GM18909 (cell line): ENCODE measurements around the gene PDE6A.
"Not testable (repeated sequence)": the region's sequence is repeated elsewhere in the genome, so short reads cannot be mapped to it uniquely, and the experiment has no call there.

ENCODE experiments used
- ATAC-seq: cut with Tn5 transposase; IDR thresholded peaks from one replicate; pipeline ENCODE4 v1.9.1; 2021; ENCODE audit warnings: mild to moderate bottlenecking; ENCODE audit not compliant: unreplicated experiment, poor library complexity

The PDE6A gene

DNA sequence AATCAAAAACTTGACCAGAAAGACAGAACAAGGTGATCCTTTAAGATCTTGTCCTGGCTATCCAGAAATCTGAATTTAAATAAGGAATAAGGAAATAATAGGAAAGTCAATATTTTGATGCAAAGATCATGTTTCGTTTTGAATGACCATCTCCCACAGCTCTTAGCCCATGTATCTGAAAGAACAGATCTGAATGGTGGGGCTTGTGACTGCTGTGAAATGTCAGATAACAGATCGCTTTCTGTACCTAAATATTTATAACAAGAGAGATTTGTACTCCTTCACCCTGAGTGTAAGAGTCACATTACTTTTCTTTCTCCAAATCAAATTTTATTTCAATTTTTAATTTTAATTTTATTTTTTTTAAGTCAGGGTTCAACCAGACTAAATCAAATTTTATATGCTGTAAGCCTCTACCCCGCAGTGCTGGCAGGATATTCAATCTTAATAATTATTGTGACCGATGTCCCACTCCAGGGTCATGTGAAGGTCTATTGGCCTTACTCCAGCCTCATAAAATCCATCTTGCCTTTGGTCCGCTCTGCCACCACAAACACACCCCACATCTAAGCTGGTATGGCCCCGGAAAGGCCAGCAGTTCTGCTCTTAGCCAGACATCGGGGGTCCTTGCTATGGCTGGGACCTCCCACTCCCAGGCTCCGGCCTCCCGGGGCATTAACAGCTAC is 9.0 kb upstream of the PDE6A start:
- ATAC-seq: no peak

DNA sequence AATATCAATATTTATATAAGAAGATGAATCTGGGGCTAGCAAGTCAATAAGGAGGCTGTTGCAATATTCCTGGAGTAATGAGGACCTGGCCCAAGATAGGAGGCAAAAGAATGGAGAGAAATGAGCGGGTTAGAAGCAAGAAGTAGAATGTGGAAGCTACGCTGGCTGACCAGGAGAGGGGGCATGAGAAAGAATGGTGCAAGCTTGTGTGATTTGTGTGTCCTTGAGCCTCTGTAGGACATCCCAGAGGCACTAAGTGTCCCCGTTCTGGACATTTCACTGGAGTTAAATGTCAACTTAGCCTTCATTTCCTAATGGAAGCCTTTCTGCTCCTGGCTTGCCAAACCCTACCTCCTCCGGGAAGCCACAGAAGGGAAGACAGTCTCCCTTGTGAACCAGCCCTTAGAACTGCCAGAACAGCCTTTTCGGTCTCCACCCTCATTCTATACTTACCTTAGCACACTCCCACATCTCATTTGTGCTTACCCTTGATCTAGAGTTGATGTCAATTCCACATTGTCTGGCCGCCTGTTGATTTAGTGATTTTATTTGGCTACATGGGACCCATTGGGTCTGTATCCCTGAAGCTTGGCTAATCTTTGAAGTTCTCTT is 6.7 kb upstream of the PDE6A start:
- no peak for ATAC-seq

DNA sequence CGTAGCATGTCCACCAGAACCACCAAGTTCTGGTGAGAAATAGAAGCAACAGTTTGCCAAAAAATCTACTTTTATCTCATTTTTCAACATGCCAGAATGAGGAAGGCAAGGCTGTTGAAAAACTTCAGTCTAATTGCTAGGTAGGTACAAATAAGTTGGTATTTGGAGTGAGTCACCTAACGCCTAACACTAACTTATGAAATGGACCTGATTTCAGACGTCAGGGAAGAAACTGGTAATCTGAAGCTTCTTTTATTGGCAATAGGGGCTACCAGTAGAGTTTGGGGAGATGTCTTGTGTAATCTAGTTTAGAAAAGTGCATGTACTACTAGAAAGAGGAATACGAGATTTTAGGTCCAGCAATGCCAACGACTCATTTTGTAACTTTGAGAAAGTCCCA is 4.4 kb upstream of the PDE6A start:
- ATAC-seq: no peak

DNA sequence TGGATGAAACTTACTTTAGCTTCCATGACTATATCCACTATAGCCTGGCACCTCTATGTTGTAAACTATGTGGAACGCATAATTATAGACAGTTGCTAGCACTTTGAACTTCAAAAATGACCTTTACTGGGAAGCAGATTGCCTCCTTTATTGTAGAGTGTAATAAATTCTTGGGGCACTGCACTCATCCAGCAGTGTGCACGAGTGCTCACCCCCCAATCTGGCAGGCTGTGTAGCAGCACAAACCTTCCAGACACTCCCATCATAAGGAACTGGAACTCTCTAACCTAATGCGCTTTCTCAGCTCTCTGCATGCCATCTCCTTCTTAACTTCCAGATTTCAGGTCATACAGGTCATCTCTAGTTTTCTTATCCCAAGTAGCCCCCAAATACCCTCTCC is 1.5 kb upstream of the PDE6A start:
- ATAC-seq: no peak

DNA sequence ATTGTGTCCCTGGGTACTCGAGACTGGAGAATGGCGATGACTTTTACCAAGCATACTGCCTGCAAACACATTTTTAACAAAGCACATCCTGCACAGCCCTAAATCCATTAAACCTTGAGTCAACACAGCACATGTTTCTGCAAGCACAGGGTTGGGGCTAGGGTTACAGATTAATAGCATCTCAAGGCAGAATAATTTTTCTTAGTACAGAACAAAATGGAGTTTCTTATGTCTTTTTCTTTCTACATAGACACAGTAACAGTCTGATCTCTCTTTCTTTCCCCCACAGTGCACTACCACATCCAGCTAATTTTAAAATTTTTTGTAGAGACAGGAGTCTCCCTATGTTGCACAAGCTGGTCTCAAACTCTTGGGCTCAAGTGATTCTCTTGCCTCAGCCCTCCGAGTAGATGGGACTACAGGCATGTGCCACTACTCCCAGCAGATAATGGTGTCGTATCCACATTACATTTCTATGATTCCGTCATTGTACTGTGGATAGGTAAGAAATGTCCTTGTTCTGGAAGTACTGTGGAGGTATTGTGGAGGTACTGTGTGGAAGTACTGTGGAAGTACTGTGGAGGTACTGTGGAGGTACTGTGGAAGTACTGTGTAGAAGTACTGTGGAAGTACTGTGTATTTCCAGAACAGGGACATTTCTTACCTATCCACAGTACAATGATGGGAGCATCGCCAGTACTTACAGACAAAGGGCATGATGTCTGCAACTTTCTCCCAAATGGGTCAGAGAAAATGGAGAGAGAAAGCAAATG is 1.2 kb downstream of the PDE6A start:
- ATAC-seq: not testable (repeated sequence)

DNA sequence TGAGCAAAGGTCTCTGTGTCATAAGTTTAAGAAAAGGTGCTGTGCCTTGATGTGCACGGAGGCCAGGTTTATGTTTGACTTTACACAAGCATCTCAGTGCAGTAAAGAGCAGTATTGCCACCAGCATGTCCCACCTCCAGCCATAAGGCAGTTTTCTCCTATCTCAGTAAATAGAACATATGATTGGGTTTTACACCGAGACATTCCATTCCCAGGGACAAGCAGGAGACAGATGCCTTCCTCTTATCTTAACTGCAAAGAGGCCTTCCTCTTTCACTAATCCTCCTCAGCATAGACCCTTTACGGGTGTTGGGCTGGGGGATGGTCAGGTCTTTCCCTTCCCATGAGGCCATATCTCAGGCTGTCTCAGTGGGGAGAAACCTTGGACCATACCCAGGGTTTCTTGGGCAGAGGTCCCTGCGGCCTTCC is 1.8 kb downstream of the PDE6A start:
- not testable (repeated sequence) for ATAC-seq

DNA sequence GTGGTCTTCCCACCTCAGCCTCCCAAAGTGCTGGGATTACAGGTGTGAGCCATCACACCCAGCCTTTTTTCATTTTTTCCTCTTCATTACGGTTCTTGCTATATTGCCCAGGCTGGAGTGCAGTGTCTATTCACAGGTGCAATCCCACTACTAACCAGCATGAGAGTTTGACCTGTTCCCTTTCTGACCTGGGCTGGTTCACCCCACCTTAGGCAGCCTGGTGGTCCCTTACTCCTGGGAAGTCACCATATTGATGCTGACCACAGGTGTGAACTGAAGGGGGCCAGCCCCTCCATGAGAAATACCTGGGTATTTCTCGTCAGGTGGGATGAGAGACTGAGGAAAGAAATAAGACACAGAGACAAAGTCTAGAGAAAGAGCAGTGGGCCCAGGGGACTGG is 2.4 kb downstream of the PDE6A start:
- ATAC-seq: no peak

DNA sequence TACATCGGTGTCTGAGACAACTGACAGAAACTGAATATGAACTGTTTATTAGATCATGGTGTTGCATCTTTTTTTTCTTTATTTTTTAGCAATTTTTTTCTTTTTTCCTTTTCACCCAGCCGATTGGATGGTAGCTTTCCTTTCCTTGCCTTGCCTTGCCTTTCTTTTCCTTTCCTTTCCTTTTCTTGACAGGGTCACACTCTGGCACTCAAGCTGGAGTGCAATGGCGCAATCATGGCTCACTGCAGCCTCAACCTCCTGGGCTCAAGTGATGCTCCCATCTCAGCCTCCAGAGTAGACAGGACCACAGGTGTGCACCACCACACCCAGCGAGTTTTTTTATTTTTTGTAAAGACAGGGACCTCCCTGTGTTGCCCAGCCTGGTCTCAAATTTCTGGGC is 2.8 kb downstream of the PDE6A start:
- ATAC-seq: no peak

DNA sequence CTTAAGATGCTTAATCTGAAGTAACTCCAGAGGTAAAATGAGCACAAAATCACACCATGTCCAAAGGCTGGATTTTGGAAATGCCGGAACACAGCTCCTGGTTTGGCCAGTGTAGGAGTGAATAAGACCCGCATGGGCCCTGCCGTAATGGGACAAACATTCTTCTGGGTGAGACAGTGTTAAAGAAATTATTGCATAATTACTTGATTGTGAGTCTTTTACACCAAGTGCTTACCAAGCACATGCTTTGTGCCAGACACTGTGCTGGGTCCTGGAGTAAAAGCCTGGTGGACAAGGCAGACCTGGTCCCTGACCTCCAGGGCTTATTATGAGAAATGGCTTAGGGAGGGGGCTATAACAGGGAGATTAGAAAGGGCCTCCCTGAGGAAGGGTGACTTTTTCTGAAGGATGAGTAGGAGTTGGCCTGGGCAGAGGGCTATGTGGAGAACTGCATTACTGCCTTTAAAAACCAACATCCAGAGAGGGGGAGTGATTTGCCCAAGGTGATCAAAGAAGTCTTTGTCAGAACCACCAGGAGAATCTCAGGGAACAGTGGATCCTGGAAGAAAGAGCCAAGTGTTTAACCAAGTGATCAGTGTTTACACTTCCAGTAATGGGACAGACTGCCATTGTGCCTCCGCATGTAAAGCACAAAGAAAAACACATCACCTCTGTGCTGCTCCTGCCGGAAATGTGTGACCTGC is 3.5 kb downstream of the PDE6A start:
- ATAC-seq: no peak

DNA sequence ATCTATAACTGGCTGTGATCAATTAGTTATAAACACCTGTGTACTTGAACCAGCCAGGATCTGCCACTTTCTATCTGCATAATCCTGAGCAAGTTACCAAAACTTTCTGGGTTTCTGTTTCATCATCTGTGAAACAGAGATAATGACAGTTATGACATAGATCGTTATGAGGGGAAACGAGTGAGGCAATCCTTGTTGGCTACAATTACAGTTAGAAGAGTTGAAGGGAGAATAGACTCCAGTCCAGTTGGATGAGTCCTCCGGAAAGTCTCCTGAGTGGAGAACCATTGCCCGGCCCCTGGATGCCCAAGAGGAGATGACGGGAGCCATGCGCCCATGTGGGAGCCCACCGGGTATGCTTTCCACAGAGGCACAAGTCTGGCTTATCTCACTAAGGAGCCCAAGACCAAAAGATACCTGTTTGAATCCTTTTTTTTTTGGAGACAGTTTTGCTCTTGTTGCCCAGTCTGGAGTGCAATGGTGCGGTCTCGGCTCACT is 4.5 kb downstream of the PDE6A start:
- ATAC-seq: peak; percentile 84

DNA sequence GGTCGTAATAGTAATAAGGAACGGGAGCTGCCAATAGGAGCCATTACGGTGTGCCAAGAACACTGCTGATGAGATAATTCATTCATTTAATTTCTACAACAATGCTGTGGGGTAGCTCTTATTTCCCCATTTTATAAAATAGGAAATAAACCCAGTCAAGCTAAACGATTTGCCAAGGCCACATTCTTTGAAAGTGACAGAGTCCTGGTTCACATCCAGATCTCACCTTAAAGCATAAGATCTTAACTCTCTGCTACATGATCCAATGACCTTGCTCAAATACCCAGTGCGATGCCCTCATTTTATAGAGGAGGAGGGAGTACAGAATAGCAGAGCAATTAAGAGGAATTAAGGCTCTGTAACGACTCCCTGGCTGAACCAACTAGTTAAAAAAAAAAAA is 5.0 kb downstream of the PDE6A start:
- no peak for ATAC-seq

DNA sequence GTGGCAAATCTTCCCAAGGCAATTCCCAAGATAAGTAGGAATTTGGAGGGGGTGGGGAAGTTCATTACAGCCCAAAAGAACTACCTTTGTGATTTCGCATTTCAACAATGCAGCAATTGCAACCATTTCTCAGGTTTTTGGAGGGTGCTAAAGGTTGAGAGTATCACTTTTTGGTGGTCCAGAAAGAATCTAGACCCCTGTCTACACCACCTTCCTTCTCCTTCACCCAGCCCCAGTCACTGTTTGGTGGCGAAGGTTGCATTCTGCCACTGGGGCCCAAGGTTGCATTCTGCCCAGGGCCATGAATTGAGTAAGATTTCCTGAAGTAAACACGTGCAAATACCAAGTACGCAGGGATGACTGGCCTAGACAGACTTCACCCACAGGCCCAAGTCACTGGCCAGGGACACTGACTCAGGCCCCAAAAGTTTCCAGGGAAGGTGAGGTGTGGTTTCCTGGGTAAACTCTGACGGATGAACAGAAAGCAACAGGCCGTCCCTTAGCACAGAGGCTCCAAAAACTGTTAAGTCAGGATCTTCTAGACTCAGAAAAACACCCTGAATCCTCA is 5.7 kb downstream of the PDE6A start:
- no peak for ATAC-seq

DNA sequence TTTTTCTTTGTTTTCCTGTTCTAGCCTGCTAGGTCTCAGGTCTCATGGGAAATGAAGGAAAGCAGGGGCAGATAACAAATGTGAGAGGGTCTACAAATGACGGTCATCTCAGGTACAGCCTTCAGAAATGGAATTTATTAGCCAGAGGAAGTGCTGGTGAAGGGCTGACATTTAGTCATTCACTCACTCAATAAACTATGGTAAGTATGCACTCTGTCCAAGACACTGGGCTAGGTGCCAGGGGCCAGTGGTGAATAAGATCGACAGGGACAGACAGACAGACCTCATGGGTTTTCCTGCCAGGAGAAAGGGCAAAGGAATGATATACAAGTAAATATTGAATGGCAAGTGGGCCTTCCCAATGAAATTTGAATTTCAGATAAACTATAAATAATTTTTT is 6.3 kb downstream of the PDE6A start:
- ATAC-seq: no peak

DNA sequence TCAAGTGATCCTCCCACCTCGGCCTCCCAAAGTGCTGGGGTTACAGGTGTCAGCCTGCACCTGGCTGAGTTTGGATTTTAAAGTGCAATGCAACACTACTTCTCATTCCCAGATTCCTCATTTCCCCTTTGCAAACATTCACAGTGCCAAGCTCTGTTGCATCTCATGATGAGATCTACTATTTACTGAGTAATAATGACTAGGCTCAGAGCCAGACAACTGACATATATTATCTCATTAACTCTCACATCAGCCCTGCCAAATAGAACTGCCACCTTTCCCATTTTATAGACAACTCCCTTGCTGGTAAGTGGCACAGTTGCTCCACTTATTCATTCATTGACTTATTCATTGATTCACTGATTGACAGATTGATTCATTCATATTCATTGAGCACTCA is 7.0 kb downstream of the PDE6A start:
- no peak for ATAC-seq

DNA sequence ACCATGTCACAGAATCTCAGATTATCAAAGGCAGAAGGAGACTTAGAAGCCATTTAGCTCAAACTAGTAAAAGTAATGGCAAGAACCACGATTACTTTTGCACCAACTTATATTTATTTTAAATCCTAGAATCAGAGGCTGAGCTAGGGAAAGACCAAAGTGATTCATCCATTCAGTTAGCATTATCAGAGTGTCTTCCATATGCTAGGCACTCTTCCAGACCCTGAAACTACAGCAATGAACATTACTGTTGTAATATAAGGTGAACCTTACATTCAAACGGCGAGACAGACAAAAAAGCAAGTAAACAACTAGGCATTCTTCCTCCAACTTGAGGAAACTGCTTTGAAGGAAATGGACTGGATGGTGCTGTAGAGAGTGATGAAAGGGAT is 7.9 kb downstream of the PDE6A start:
- no peak for ATAC-seq

DNA sequence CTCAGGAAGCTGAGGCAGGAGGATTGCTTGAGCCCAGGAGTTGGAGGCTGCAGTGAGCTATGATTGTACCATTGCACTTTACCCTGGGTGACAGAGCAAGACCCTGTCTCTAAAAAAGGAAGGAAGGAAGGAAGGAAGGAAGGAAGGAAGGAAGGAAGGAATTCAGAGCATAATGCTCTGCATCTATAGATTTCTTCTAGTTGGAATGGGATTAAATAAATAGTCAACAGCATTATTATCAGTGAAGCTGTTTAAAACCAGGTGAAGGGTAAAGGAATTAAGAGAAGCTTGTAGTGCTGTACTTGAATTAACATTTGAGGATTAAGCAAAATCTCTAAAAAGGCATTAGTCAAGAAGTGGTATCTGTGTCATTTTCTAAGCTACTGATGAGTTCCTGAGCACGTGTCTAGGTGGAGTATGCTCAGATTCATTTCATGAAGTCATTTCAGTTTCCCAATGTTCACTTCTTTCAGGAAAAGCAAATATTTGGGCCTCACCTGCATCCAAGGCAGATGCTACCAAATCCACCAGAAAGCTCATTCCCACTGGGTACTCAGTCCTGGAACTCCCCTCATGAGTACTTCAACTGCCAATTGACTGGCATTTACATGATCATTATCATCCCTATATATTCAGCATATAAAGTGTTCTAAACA is 8.4 kb downstream of the PDE6A start:
- ATAC-seq: no peak

DNA sequence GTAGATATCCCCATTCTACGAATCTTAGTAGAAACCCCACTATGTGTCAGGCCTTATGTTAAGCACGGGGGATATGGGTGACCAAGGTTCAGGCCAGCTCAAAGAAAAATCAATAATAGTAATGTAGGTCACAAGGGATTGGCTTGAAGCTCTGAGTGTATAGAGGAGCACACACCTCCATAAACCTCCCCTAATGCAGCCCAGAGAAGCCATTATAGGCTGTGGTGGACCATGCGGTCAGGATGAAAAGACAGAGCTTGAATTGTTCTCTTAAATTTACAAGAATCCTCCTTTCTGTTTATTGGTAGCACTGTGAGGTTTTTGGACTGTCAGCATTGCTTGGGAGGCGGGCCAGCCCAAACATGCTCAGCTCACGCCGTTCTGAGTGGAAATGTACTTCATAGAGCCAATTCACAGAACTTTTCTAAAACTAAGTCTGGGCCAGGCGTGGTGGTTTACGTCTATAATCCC is 9.1 kb downstream of the PDE6A start:
- no peak for ATAC-seq

DNA sequence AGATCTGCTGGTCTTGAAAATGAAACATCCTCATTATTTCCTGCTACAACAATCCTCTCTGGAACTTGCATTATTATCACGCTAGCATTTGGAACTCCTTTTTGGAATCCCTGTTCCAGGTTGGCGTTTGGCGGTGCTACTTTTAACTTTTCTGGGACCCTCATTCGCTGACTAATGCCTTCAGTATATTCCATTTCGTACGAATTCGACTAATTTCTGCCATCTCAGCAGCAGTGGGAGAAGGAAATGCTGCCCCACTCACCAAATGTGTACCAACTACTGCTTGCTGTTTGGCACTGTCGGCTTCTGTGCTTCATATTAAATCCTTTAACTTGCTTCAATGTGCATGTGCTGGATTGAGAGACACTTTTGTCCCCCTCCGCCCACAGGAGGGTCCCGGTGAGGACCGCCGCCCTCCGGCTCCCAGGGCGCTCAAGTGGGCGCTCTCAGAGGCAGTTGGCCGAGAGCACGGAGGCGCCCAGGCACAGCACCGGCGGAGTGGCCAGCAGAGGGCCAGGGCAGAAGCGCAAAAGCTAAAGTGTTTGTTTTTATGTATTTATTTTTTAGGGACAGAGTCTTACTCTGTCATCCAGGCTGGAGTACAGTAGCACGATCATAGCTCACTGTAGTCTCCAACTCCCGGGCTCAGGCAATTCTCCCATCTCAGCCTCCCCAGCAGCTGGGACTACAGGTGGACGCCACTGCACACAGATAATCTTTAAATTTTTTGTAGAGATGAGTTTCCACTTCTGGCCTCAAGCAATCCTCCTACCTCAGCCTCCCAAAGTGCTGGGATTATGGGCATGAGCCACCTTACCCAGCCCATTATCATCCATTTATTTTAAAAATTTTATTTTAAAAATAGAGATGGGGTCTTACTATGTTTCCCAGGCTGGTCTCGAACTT is 11.9 kb downstream of the PDE6A start:
- no peak for ATAC-seq

DNA sequence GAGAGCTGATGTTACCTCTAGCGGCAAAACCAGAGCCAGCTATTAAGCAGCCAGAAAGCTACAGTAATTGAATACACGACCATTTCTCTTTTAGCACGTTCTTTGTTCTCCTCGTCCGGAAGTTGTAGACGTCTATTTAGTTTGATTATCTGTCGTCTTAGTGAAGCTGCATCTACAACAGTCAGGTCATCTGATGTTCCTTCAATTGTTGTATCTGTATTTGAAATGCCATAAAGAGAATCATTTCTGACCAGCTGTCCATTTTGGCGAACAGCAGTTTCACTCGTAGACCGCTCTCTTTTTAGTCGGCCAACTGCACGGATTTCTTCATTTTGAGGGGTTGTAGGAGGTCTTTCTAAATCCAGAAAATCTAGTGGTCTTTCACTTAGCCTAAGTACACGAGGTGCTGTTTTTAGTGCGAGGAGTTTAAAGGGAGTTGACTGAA is 12.6 kb downstream of the PDE6A start:
- no peak for ATAC-seq
